MCF 10A (cell line): Measurements from ENCODE around the gene CD300H. TPM values are rescaled to one million over a fixed set of nuclear protein-coding genes. Genes with fewer than 3 reads are reported as not detected.

Source experiments
- Bru-seq: library from RNA; stranded (reverse); fragments of 400-500 nt; gene quantifications from one replicate; lab custom pipeline; 2021; lab: Mats Ljungman, UMichigan
- BruChase-seq, 2 experiments: library from RNA; stranded (reverse); fragments of 400-500 nt; gene quantifications; one replicate each; lab custom pipeline; 2021; lab: Mats Ljungman, UMichigan
- BruUV-seq: library from RNA; stranded (reverse); fragments of 400-500 nt; replicated peaks from 2 replicates; lab custom pipeline; 2021; lab: Mats Ljungman, UMichigan
- CTCF ChIA-PET: fragments of 300-600 bp; sonication (Branson Sonifier 250); formaldehyde crosslinking; extraction: SDS; loops from one replicate; lab custom pipeline; 2021; ENCODE audit warnings: antibody characterized with exemption, inconsistent platforms; lab: Yijun Ruan, JAX
- POLR2A ChIA-PET: fragments of 300-600, 350-650 bp; sonication (Branson Sonifier 250); formaldehyde crosslinking; extraction: SDS; loops from one replicate; lab custom pipeline; 2020; ENCODE audit warnings: antibody characterized with exemption, inconsistent platforms; lab: Yijun Ruan, JAX
- DNase-seq: peaks from one replicate; pipeline ENCODE4 v3.0.0-alpha.2; 2018; ENCODE audit not compliant: unreplicated experiment
- H3K27ac Mint-ChIP-seq: one replicate; pipeline ENCODE4 v1.8.0; 2022; ENCODE audit warnings: mild to moderate bottlenecking, low read depth, mixed read lengths; ENCODE audit not compliant: unreplicated experiment
- H3K27me3 Mint-ChIP-seq: one replicate; pipeline ENCODE4 v1.8.0; 2022; ENCODE audit warnings: mixed read lengths; ENCODE audit not compliant: insufficient read depth, unreplicated experiment
- H3K36me3 Mint-ChIP-seq: one replicate; pipeline ENCODE4 v1.8.0; 2022; ENCODE audit warnings: mild to moderate bottlenecking, moderate library complexity, mixed read lengths; ENCODE audit not compliant: insufficient read depth, unreplicated experiment
- H3K4me1 Mint-ChIP-seq: one replicate; pipeline ENCODE4 v1.8.0; 2022; ENCODE audit warnings: mixed read lengths; ENCODE audit not compliant: insufficient read depth, unreplicated experiment
- H3K4me3 Mint-ChIP-seq: one replicate; pipeline ENCODE4 v1.8.0; 2022; ENCODE audit warnings: mild to moderate bottlenecking, moderate library complexity, mixed read lengths; ENCODE audit not compliant: unreplicated experiment
- H3K9me3 Mint-ChIP-seq: one replicate; pipeline ENCODE4 v1.8.0; 2022; ENCODE audit warnings: mixed read lengths; ENCODE audit not compliant: unreplicated experiment
- CTCF ChIP-seq: fragments of 200-600 bp; IDR thresholded peaks from one replicate; pipeline ENCODE4 v1.8.0; 2022; ENCODE audit warnings: antibody characterized with exemption, mild to moderate bottlenecking; ENCODE audit not compliant: unreplicated experiment
- intact Hi-C: fragments of 100-400 bp; cut with micrococcal nuclease; formaldehyde crosslinking; loops from 2 replicates; pipeline ENCODE4 v1.14.1; 2022
- long read RNA-seq: library from polyadenylated mRNA; stranded (forward); transcript quantifications from one replicate; pipeline ENCODE4 v2.0.0, GENCODE V29; 2022
- total RNA-seq: library from RNA; stranded (reverse); gene quantifications from 2 replicates; pipeline ENCODE4 v1.2.3, GENCODE V29; 2022

Gene CD300H
- total RNA-seq (not detected in 2 replicates), Bru-seq, nascent RNA (not detected), BruChase-seq, experiment 1, labeled RNA remaining after a 6-hour chase (not detected), BruChase-seq, experiment 2, labeled RNA remaining after a 2-hour chase (not detected)
- long read RNA-seq, result 0 reads

DNA sequence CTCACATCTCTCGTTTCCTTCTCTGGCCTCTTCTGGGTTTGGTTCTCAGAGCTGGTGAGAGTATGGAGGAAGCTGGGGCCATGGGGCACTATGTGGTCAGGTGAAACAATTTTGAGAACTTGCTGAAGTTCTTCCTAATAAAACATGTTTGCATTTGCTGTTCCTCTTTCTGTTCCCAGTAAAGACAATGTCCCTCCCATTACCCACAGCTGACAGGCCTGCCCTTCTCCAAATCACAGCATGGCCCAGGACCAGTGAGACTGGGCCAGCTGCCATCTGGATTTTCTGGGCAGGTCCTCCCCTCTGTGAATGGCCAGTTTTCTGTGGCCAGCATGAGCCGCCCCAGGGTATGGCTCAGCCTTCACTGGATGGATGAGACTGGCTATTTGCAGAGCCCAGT is at the start of gene CD300H:
TSS of gene CD300H (minus strand) at position 113 of the 400 bp plus-strand sequence.
- peaks cover 33% of the 10 kb centered on the region for H3K4me1 Mint-ChIP-seq
- no TSS peak for BruUV-seq
- no peaks in the 10 kb centered on the region for H3K27me3 Mint-ChIP-seq
- peaks cover 9% of the 10 kb centered on the region for H3K9me3 Mint-ChIP-seq
- TF ChIP-seq CTCF, result no peak
- POLR2A ChIA-PET, result interaction anchor here (0.7 to 1.5 kb wide), 2 partner anchors 47 to 208 kb away, joined by 3 read pairs; no protein-coding TSS in a partner anchor
- DNase-seq, result peak; percentile 50
- no peaks in the 10 kb centered on the region for H3K36me3 Mint-ChIP-seq
- no peak within 1 kb of the TSS for H3K4me3 Mint-ChIP-seq
- peak within 1 kb of the TSS; percentile 41 for H3K27ac Mint-ChIP-seq
- CTCF ChIA-PET, result interaction anchor here (1.2 to 2.3 kb wide), 2 partner anchors 36 to 37 kb away, joined by 5 to 8 read pairs; no protein-coding TSS in a partner anchor
- intact Hi-C loops, result loop anchor here (10.0 kb wide), 1 partner anchor 297 kb away; no protein-coding TSS in a partner anchor

DNA sequence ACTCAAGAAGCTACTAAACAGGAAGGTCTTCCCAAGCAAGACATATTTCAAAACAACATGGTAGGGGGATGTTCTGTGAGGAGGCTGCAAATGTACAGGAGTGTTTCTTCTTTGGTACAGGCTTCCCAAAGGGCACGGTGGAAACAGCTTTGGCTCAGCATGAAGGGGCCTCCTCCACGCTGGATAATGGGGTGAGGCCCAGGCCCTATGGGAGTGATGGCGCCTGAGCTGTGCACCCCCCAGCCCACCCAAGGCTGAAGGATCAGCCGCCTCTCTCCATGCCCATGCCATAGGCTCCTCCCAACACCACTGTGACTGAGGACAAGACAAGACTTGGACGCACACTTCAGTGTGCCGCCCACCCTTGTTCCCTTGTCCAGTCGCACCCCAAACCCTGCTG is 49.4 kb upstream of the CD300H start:
- Mint-ChIP-seq H3K4me1 (peaks cover 6% of the 10 kb centered on the region), H3K4me3 (no peak overlapping the region), H3K36me3 (no peaks in the 10 kb centered on the region), H3K9me3 (no peaks in the 10 kb centered on the region), H3K27ac (no peak overlapping the region), H3K27me3 (peaks cover 71% of the 10 kb centered on the region)
- intact Hi-C loops, result no loop called here
- POLR2A ChIA-PET, result interaction anchor here (0.6 kb wide), 2 partner anchors 133 to 1238 kb away, joined by 4 read pairs; no protein-coding TSS in a partner anchor
- CTCF ChIA-PET, result no interaction called here
- DNase-seq, result no peak
- no peak for TF ChIP-seq CTCF
- BruUV-seq, result no TSS peak

DNA sequence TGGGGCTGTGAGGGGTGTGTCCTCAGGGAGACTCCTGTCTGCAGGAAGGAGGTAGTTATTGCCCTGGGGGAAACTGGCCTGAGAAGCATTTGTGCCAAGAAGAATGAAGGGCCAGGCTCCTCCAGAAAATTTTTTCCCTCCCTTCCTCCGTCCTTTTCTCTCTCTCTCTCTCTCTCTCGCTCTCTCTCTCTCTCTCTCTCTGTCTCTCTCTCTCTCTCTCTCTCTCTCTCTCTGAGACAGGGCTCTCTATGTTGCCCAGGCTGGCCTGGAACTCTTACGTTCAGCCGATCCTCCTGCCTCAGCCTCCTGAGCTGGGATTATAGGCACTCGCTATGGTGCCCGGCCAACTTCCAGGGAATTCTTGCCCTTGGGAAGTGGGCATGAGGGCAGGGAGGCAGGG is 44.7 kb upstream of the CD300H start:
- TF ChIP-seq CTCF, result no peak
- Mint-ChIP-seq H3K27me3 (peaks cover 37% of the 10 kb centered on the region), H3K4me1 (no peaks in the 10 kb centered on the region), H3K4me3 (no peak overlapping the region), H3K9me3 (no peaks in the 10 kb centered on the region), H3K27ac (no peak overlapping the region), H3K36me3 (no peaks in the 10 kb centered on the region)
- CTCF ChIA-PET, result interaction anchor here (1.1 kb wide), 1 partner anchor 156 kb away, joined by 3 read pairs; no protein-coding TSS in a partner anchor
- DNase-seq, result no peak
- intact Hi-C loops, result no loop called here
- POLR2A ChIA-PET, result interaction anchor here (1.2 kb wide), 1 partner anchor 13 kb away, joined by 3 read pairs; no protein-coding TSS in a partner anchor
- no TSS peak for BruUV-seq

DNA sequence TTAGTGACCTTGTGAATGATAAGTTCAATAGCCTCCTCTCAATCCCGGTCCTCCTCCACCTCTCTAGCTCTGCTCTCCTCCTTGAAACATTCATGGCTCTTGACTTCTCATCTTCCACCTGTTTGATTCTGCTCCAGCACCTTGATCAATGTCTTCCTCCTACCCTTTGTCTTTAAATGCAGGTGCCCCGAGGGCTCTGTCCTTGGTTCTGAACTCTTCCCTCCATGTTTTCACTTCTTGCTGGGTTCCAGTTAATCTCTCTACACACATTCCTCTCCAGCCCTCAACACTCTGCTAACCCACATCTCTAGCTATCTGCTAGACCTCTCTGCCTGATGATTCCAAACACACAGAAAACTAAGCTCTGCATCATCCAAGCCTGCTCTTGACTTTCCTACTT is 42.8 kb upstream of the CD300H start:
- BruUV-seq, result no TSS peak
- no peak overlapping the region for H3K27ac Mint-ChIP-seq
- no peak overlapping the region for H3K4me3 Mint-ChIP-seq
- DNase-seq, result peak; percentile 33
- intact Hi-C loops, result no loop called here
- ChIA-PET POLR2A (no interaction called here), CTCF (no interaction called here)
- peaks cover 10% of the 10 kb centered on the region for H3K4me1 Mint-ChIP-seq
- TF ChIP-seq CTCF, result no peak
- H3K9me3 Mint-ChIP-seq, result no peaks in the 10 kb centered on the region
- H3K36me3 Mint-ChIP-seq, result no peaks in the 10 kb centered on the region
- H3K27me3 Mint-ChIP-seq, result peaks cover 17% of the 10 kb centered on the region
